OCI-LY1 (cell line): ENCODE data around the gene PTPRN2.

Experiments
- H2AFZ ChIP-seq: fragments of 200-600 bp; sonication (generic), shearing (Covaris generic); 2 replicates; pipeline ENCODE4 v1.6.0; 2014; ENCODE audit warnings: antibody characterized with exemption, mild to moderate bottlenecking, low read length
- H3F3A ChIP-seq: fragments of 200-600 bp; sonication (generic), shearing (Covaris generic); 2 replicates; pipeline ENCODE4 v1.6.0; 2014; ENCODE audit warnings: mild to moderate bottlenecking, antibody characterized with exemption, low read length, moderate library complexity; ENCODE audit not compliant: insufficient read depth
- H3K27ac ChIP-seq: fragments of 200-600 bp; sonication (generic); 2 replicates; pipeline ENCODE4 v1.5.1; 2014; ENCODE audit warnings: low read length, mixed run types, mild to moderate bottlenecking, low read depth; ENCODE audit not compliant: poor library complexity, severe bottlenecking
- H3K27me3 ChIP-seq: fragments of 200-600 bp; sonication (generic); 2 replicates; pipeline ENCODE4 v1.6.0; 2014; ENCODE audit warnings: antibody characterized with exemption, mild to moderate bottlenecking, low read length, moderate library complexity; ENCODE audit not compliant: insufficient read depth
- H3K36me3 ChIP-seq: fragments of 200-600 bp; sonication (generic); 2 replicates; pipeline ENCODE4 v1.6.1; 2014; ENCODE audit warnings: mild to moderate bottlenecking, antibody characterized with exemption, low read length, moderate library complexity, mixed read lengths; ENCODE audit not compliant: insufficient read depth
- H3K4me1 ChIP-seq: fragments of 200-600 bp; sonication (generic); 2 replicates; pipeline ENCODE4 v1.5.1; 2014; ENCODE audit warnings: mild to moderate bottlenecking, low read length, moderate library complexity; ENCODE audit not compliant: insufficient read depth, severe bottlenecking
- H3K4me2 ChIP-seq: fragments of 200-600 bp; sonication (generic), shearing (Covaris generic); 2 replicates; pipeline ENCODE4 v1.6.1; 2014; ENCODE audit warnings: low read length
- H3K4me3 ChIP-seq: fragments of 200-600 bp; sonication (generic); 2 replicates; pipeline ENCODE4 v1.5.1; 2014; ENCODE audit warnings: low read length, low read depth, mild to moderate bottlenecking, mixed read lengths; ENCODE audit not compliant: poor library complexity, severe bottlenecking
- H3K79me2 ChIP-seq: fragments of 200-600 bp; shearing (Covaris generic); 2 replicates; pipeline ENCODE4 v1.6.1; 2016; ENCODE audit warnings: mixed run types, low read length, mixed read lengths; ENCODE audit not compliant: insufficient read depth
- H3K9ac ChIP-seq: fragments of 200-600 bp; sonication (generic), shearing (Covaris generic); 2 replicates; pipeline ENCODE4 v1.6.1; 2014; ENCODE audit warnings: mild to moderate bottlenecking, low read length, mixed read lengths
- H3K9me2 ChIP-seq: fragments of 200-600 bp; sonication (generic), shearing (Covaris generic); 2 replicates; pipeline ENCODE4 v1.6.1; 2014; ENCODE audit warnings: low read depth, mild to moderate bottlenecking, low read length, mixed read lengths
- H3K9me3 ChIP-seq: fragments of 200-600 bp; shearing (Covaris generic); 2 replicates; pipeline ENCODE4 v1.6.1; 2014; ENCODE audit warnings: low read length, mixed read lengths
- H4K20me1 ChIP-seq: fragments of 200-600 bp; sonication (generic), shearing (Covaris generic); 2 replicates; pipeline ENCODE4 v1.6.0; 2016; ENCODE audit warnings: mild to moderate bottlenecking, low read length; ENCODE audit not compliant: insufficient read depth
- CTCF ChIP-seq: fragments of 200-600 bp; sonication (generic), shearing (Covaris generic); IDR thresholded peaks from 2 replicates; pipeline ENCODE4 v1.5.1; 2017; ENCODE audit warnings: mild to moderate bottlenecking, antibody characterized with exemption, low read length, moderate library complexity, mixed read lengths
- EZH2 ChIP-seq: fragments of 200-600 bp; sonication (generic), shearing (Covaris generic); IDR thresholded peaks from 2 replicates; pipeline ENCODE4 v1.8.0; 2017; ENCODE audit warnings: borderline replicate concordance, mixed run types, mild to moderate bottlenecking, antibody characterized with exemption, low read length, moderate library complexity, mixed read lengths

PTPRN2 gene

GRCh38 chr7:158313931-158314330, 273.7 kb downstream of the PTPRN2 start:
- Histone ChIP-seq H3K4me2 (no peak overlapping the region), H3K36me3 (no peaks in the 10 kb centered on the region), H3K4me3 (no peak overlapping the region), H3F3A (no peaks in the 10 kb centered on the region), H4K20me1 (no peaks in the 10 kb centered on the region), H3K4me1 (no peaks in the 10 kb centered on the region), H3K9me3 (no peaks in the 10 kb centered on the region), H2AFZ (no peak overlapping the region), H3K9ac (no peak overlapping the region), H3K9me2 (no peaks in the 10 kb centered on the region), H3K27ac (no peak overlapping the region), H3K79me2 (no peaks in the 10 kb centered on the region), H3K27me3 (no peaks in the 10 kb centered on the region; the same call in 1 of the 2 replicates)
- TF ChIP-seq EZH2, result no peak
- TF ChIP-seq CTCF, result no peak

- Histone ChIP-seq H3F3A (no peaks in the 10 kb centered on the region), H3K9me3 (peaks cover 4% of the 10 kb centered on the region; the same call in 1 of the 2 replicates), H3K4me2 (no peak overlapping the region), H3K36me3 (no peaks in the 10 kb centered on the region), H3K9ac (no peak overlapping the region), H3K9me2 (no peaks in the 10 kb centered on the region), H2AFZ (no peak overlapping the region), H3K79me2 (no peaks in the 10 kb centered on the region), H3K4me1 (no peaks in the 10 kb centered on the region), H3K4me3 (no peak overlapping the region), H4K20me1 (no peaks in the 10 kb centered on the region), H3K27me3 (no peaks in the 10 kb centered on the region), H3K27ac (no peak overlapping the region)
- TF ChIP-seq CTCF, result no peak
- TF ChIP-seq EZH2, result no peak
Measured at GRCh38 chr7:158312789-158313188, 274.8 kb downstream of the PTPRN2 start.

GRCh38 chr7:158311791-158312190, 275.8 kb downstream of the PTPRN2 start:
- Histone ChIP-seq H3K4me3 (no peak overlapping the region), H3K9me3 (peaks cover 10% of the 10 kb centered on the region; the same call in 1 of the 2 replicates), H3K27ac (no peak overlapping the region), H2AFZ (no peak overlapping the region), H3F3A (no peaks in the 10 kb centered on the region), H3K9ac (no peak overlapping the region), H3K79me2 (no peaks in the 10 kb centered on the region), H3K4me1 (no peaks in the 10 kb centered on the region), H4K20me1 (no peaks in the 10 kb centered on the region), H3K36me3 (no peaks in the 10 kb centered on the region), H3K9me2 (no peaks in the 10 kb centered on the region), H3K4me2 (no peak overlapping the region), H3K27me3 (no peaks in the 10 kb centered on the region)
- TF ChIP-seq EZH2 (no peak), CTCF (no peak)
